GM19035 (cell line): ENCODE results near the gene GPR18.
"Not testable (repeated sequence)": the region's sequence is repeated elsewhere in the genome, so short reads cannot be mapped to it uniquely, and the experiment has no call there.

Source experiments
- ATAC-seq: cut with Tn5 transposase; IDR thresholded peaks from one replicate; pipeline ENCODE4 v1.9.1; 2021; ENCODE audit not compliant: unreplicated experiment

GPR18 gene

DNA sequence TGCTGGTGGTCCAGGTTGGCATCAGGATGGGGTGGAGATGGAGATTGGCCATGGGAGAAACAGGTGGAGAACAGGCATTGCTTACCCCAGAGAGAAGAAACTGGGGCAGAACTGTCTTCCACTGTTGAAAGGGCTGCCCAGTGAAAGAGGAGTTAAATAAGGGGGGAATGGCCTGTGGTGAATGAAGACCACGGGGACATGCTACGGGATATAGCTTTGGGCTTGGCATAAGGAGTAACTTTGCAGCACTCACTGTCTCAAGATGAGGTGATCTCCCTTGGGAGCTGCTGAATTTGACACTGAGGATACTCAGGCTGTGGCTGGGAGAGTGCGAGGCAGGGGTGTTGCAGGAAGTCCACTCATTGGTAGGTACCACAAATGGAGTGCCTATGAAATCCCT is 10.6 kb upstream of the GPR18 start:
- ATAC-seq = no peak

DNA sequence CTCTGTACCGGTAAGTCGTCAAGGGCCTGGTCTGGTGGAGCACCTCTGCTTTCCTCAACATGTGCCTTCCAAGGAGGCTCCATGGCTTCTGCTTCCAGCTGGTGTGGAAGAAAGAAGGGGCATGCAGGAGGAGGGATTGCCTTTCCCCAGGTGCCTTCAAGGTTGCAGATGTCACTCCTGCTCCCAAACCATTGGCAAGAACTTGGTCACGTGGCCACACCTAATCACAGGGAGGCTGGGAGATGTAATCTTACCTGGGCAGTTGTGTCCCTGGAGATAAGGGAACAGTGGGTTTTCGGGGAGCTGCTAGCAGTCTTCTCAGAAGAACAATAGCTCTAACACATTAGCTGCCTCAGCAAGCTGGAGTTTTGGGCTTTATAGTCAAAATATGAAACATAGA is 9.7 kb upstream of the GPR18 start:
- ATAC-seq = no peak

DNA sequence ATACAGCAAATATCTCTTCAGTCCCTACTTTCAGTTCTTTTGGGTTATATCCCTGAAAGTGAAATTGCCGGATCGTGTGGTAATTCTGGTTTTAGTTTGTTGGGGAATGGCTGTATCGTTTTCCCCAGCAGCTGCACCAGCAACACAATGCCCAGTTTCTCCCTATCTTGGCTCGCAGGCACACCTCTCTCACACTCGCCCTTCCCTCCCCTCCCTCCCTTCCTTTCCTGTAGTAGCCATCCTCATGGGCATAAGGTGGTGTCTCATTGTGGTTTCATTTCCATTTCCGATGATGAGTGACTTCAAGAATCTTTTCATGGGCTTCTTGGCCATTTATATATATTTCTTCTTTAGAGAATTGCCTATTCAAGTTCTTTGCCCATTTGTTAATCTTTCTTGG is 8.6 kb upstream of the GPR18 start:
- no peak for ATAC-seq

DNA sequence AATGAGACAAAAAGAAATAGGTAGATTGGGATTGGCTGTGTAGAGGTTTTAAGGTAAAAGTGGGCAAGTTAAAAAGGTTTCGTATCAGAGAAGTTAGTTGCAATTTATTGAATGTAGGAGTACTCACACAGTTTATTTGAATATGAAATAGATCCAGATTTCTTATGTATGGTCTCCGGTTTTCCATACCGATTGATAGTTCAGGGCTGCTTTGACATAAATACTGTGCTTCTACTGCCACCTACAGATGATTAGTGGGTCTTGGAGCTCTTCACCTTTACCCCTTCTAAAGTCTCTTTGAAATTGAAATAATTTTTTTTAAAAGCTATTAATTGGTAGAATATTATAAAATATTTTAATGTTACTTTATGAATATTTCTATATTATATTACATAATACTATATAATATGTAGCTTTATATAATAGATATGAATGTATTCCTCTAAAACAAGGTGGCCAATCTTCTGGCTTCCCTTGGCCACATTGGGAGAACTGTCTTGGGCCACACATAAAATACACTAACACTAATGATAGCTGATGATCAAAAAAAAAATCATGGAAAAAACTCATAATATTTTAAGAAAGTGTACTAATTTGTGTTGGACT is 7.7 kb upstream of the GPR18 start:
- ATAC-seq = no peak

DNA sequence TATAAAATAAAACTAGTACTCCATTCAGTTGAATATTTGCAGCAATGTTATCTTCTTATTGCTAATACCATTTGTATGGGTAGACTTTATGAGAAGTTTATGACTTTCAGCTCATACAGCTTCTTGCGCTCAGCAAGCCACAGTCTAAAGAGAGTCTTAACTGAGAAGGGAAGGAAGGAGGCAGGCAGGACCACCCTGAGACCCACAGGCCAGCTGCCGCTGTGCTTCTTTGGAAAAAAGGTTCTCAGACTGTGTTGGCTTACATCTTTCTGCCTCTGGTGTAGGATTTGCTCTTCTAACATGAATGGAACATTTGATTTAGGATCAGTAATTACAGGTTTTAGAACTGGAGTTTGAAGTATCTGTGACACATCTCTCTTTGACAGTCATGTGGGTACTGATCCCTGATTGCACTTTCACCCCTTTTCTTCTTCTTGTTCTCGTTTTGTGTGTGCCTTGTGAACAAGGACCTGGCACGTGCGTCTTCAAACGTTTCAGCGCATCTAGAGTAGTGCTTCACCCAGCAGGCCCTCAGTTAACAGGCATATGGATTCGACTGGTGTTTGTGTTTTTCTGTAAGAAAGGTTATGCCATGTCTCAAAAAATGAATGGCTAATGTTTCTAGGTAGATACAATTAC is 7.1 kb upstream of the GPR18 start:
- no peak for ATAC-seq

DNA sequence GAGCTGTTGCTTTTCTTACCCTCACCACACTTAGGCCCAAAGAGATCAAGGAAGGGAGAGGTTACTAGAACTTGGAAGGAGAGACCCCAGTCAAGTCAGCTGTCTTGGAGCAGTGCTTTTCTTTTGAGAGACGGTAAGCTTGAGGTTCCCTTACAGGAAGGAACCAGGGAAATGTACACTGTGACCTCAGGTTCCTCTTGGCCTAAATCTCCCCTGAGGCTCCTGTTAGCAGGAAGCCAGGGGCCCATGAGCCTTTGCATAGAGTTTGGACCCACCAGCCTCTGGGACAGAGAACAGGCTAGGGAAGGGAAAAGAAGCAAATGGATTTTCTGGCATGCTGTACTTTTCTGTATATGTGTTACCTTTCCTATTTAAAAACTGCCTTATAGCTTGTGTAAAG is 5.9 kb upstream of the GPR18 start:
- no peak for ATAC-seq

DNA sequence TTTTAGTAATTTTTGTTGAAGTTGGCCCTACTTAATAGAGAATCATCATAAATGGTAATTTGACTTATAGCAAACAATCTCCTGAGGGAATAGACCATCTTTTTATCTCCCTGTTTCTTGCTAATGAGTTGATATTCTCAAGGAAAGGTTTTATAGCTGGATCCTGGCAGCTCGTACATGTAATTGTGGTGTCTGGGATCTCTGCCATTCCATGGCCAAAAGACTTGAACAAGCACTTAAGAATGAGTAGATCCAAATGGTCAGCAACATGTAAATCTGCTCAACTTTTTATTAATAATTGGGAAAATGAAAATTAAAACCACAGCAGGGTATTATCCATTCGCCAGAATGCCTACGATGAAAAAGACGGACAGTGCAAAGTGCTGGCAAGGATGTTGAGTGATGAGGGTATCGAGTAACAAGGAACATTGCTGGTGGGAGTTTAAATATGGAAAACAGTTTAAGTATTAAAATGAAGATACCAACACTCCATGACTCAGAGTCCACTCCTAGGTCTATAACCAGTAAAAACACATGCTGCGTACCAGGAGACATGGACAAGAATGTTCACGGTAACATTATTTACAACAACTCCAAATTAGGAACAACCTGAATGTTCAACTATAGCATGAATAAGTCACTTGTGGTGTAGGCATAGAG is 5.1 kb upstream of the GPR18 start:
- no peak for ATAC-seq

DNA sequence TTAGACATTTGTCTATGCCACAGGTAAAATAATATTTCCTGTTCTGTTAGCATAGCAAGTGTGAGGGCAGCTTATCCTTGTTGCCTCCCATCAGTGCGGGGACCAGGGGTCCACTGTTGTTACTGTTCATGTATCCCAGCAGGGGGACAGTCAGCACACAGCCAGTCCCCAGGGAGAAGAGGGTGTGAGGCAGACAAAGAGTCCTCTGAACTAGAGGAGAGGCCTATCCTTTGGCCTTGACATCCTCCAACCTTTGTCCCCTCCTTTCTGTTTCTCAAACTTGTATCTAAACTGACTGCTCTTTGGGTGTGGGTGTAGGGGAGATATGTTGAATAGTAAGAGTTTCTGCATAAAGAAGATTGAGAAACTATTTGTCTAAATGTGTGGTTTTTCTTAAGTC is 2.9 kb upstream of the GPR18 start:
- no peak for ATAC-seq

DNA sequence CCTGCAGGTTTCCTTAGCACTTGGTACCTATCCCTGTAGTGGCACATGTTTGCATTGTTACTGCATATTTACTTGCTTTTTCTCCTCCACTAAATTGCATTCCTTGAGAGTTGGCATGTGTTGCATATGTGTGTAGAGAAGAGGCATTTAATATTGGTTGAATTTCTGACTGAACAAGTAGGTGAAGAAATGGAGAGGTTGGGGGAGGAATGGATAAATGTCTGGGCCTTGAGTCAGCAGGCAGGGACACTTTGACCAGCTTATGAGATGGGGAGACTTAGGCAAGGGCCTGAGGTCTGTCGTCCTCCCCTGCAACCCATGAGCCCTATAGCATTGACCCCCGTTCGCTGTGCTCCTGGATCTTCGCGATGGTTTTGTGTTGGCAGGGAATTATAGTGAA is 2.0 kb upstream of the GPR18 start:
- no peak for ATAC-seq

DNA sequence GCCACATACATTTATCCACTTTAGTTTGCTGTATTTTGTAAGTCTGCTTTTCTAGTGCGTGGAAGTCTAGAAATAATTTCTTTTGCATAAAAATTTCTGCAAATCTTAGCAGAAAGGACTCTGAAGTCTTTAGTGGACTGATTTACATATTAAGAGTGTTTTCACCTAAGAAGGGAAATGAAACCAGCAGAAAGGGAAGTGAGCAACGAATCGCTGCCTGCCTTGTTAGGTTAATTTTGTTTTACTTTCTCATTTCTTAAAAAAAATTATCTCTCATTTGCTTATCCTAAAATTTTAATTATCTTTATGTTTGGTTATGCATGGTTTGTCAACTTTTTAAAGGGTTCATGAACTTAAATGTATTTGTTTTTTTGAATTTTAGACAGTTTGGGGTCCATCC is 767 bp upstream of the GPR18 start:
- ATAC-seq = peak; percentile 78

DNA sequence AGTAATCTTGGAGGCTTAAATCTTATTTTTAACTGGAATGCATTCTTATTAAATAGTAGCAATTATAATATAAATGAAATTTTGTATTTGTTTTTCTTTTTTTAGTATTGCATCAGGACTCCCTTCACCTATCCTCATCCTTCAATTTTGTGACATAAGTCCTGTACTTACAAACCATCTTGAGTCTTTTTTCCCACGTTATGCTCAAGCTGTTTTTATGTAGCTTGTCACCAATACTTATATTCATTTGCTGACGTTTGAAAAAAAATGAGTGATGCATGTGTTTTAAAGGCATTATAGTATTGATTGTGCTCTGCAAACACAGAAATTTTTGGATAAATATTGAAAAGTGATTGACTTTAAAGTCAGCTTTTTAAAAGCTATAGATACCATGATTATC is 888 bp downstream of the GPR18 start:
- ATAC-seq = no peak

DNA sequence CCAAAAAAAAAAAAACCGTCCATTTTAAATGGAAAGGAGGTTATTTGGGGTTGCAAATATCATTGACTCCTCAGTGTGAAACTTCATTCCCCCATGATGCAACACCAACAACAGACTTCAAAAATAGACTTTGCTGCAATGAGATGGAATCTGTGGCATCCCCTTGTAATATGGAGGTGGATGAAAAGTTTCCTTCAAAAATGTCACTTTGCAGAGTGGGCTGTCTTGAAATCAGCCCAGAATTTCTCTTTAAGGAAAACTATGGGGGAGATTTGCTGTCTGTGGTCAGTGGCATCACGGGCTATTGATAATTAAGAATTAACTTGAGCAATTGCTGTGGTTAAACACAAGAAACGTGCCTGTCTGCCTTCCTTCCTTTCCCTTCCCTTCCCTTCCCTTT is 1.5 kb downstream of the GPR18 start:
- ATAC-seq = no peak

DNA sequence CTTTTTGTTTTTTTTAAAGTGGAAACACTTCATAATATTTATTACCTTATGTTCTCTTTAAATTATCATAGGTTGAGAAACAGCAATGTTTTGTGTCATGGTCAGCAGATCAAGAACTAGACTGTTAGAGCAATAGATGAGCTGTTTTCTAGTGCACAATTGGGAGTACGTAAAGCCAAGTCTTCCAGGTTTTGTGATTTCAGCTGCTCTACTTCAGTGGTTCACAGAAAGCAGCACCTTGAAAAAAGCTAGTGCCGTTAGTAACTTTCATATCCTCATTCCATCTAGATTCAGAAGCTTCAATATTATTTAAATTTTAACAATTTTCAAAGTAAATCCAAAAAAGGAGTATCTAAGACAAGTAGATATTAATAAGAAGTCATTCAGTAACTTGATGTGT is 1.9 kb downstream of the GPR18 start:
- ATAC-seq = no peak

DNA sequence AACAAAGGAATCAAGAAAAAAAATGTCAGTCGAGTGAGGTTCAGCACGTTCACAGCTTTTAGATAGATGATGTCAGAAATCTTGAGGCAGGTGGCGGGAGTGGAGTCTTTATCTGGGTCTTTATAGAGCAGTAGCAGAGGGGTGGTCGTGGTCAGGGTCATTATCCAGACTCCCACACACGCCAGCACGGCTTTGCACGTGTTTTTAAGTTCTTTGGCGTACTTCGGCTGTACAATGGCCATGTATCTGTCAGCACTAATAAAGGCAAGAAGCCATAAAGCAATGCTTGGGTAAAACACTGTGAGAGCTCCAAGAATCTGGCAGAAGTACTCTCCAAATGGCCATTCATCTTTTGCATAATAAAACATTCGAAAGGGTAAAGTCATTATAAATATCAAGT is 2.9 kb downstream of the GPR18 start:
- ATAC-seq = no peak

DNA sequence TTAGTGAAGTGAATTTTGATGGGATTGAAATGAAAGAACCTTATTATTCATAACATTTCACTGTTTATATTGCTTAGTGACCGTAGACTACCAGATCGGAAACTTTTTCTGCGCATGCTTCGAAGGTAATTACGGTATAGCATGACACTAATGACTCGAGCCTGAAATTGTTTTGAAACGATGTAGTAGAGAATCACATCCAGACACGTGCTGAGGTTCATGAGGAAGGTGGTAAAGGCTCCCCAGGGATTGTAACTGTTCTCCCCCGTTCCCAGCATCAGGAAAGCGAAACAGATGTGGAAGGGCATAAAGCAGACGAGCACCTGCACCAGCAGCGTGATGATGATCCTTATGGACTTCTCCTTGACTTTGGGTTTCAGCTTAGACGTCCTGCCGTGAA is 3.3 kb downstream of the GPR18 start:
- ATAC-seq = no peak

DNA sequence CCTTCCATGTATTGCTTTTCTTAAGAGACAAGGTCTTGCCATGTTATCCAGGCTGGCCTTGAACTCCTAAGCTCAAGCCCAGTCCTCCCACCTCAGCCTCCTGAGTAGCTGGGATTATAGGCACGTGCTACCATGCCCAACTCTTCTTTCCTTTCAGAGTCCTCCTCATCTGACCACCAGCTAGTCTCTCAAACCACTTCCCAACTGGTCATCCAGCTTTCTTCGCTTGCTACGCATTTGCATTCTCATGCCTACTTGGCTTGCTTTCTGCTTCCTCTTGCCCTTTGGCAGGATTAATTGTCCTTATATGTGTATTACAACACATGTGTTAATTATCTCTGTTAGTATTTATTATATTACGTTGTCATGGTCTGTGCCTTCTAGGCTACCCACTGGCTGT is 6.3 kb downstream of the GPR18 start:
- ATAC-seq = no peak

DNA sequence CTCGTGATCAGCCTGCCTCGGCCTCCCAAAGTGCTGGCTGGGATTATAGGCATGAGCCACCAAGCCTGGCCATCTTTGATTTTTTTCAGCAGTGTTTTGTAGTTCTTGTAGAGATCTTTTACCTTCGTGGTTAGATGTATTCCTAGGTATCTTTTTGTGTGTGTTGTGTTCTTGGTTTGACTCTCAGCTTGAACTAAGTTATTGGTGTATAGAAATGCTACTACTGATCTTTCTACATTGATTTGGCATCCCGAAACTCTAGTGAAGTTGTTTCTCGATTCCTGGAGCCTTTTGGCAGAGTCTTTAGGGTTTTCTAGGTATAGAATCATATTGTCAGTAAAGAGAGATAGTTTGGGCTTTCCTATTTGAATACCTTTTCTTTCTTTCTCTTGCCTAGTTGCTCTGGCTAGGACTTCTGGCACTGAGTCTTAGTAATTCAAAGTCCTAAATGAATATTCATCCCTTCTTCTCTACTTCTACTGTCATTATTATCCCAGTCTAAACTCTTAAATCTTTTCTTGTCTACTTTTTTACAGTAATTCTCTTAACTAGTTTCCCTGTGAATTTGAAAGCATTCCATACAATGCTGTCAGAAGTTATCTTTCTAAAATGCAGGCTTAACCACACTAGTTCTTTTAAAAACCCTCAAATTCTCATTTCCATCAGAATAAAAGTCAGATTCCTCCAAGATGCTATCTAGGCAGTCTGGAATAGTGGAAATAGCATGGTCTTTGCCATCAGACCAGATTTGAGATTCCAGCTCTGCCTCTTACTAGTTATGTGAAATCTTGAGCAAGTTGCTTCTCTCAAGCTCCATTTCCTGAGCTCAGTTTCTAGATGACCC is 7.0 kb downstream of the GPR18 start:
- no peak for ATAC-seq

DNA sequence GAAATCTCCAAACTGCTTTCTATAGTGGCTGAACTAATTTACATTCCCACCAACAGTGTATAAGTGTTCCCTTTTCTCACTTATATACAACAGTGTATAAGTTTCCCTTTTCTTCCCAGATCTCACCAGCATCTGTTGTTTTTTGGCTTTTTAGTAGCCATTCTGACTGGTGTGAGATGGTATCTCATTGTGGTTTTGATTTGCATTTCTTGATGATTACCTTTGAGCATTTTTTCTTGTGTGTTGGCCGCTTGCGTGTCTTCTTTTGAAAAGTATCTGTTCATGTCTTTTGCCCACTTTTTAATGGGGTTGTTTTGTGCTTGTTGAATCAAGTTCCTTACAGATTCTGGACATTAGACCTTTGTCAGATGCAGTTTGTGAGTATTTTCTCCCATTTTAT is 8.6 kb downstream of the GPR18 start:
- ATAC-seq = not testable (repeated sequence)

DNA sequence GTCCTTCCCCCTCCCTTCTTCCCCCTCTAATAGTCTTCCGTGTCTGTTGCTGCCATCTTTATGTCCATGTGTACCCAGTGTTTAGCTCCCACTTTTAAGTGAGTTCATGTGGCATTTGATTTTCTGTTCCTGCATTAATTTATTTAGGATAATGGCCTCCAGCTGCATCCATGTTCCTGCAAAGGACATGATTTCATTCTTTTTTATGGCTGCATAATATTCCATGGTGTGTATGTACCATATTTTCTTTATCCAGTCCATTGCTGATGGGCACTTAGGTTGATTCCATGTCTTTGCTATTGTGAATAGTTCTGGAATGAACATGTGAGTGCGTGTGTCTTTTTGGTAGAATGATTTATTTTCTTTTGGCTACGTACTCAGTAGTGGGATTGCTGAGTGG is 9.0 kb downstream of the GPR18 start:
- not testable (repeated sequence) for ATAC-seq

DNA sequence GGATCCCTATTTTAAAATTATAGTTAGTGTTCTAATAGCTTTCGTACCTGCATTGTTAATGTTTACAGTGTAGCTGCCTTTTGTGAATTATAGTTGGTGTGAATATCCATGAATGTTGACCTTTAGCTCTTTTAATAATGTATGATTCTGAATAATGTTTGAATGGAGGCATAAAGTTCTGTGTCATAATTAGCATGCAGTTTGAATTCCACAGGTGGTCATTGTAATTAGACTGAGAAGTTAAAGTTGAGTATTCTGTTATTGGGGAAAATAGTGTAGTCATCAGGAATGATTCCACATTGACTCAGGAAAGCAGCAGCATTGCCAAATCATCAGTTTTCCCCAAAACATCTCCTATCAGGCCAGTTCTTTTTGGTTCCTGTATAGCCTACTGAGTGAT is 12.1 kb downstream of the GPR18 start:
- ATAC-seq = no peak

DNA sequence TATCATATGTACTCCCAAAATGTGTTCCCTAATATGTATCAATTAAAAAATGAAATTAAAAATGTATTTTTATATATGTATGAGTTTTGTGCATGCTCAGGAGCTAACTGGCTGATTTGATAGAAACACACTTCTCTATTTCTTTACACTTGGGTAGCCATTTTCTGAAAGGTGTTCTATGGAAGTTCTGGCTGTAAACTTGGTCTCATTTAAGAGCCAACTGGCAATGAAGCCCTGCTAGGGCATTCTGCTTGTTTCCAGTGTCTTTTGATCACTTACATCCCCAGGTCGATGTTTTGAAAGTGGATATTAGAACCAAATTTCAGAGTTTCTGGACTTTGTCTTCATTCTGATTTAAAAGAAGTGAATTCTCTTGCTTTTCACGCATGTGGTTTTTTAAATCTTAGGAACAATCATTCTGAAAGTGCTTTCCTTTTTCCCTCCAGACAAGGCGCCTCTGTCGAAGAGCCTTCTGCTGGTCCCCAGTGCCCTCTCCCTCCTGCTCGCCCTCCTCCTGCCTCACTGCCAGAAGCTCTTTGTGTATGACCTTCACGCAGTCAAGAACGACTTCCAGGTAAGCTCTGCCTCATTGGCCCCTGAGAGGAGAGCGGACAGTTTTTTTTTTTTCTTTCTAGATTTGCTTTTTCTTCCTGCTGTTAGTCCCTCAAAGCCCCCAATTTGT is 20.1 kb downstream of the GPR18 start:
- ATAC-seq = peak; percentile 64
